Measurements from ENCODE around the gene GRIA1.

DNA sequence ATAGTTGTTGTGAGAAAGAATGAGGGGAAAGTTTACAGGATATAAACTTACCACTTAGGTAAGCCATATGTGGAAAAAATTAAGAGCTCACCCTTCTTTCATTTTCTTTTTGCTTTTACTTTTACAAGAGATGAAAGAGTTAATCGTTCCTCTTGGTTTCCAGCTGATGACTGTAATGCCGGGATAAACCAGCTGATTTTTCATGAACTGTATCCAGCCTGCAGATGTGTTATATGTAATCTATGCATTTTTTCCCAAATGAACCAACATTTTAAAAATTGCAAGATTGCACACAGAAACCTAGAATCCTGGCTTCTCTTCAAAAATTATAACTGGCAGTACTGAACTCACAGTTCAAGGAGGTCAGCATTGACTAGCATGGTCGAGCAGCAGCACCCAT lies 185.9 kb downstream of the GRIA1 start:
- TF ChIP-seq CTCF (IDR thresholded peaks at IDR 0.05): no peak
- no peak for TF ChIP-seq POLR2A (IDR thresholded peaks at IDR 0.05)
